Activated CD8-positive, alpha-beta T cell treated with anti-CD3 and anti-CD28 coated beads, Interleukin-2, amount 10 ng/mL, durations not matched to agents 7 days and 5 days (primary cell): Measurements from ENCODE around the gene KIF26B. TPM values are rescaled to one million over a fixed set of nuclear protein-coding genes. Genes with fewer than 3 reads are reported as not detected.

Experiments
- ATAC-seq: fragments of 150-1000 bp; cut with Tn5 transposase; one replicate; pipeline ENCODE4 v1.10.0; 2021; ENCODE audit warnings: moderate library complexity
- CTCF ChIA-PET: fragments of 350-600 bp; sonication (Branson Sonifier 250); formaldehyde crosslinking; loops from one replicate; lab custom pipeline; 2021; ENCODE audit warnings: antibody characterized with exemption; lab: Charles Lee
- POLR2A ChIA-PET: fragments of 350-600 bp; sonication (Branson Sonifier 250); formaldehyde crosslinking; loops from one replicate; lab custom pipeline; 2021; ENCODE audit warnings: antibody characterized with exemption; lab: Charles Lee
- DNase-seq: peaks from one replicate; pipeline ENCODE4 v3.0.0-alpha.2; 2020
- H3K27ac Mint-ChIP-seq: one replicate; pipeline ENCODE4 v1.8.0; 2021; ENCODE audit warnings: mild to moderate bottlenecking, mixed read lengths
- H3K27me3 Mint-ChIP-seq: one replicate; pipeline ENCODE4 v1.8.0; 2021; ENCODE audit warnings: low read depth, mixed read lengths
- H3K36me3 Mint-ChIP-seq: one replicate; pipeline ENCODE4 v1.8.0; 2021; ENCODE audit warnings: low read depth, mixed read lengths
- H3K4me1 Mint-ChIP-seq: one replicate; pipeline ENCODE4 v1.8.0; 2021; ENCODE audit warnings: low read depth, mixed read lengths
- H3K4me3 Mint-ChIP-seq: one replicate; pipeline ENCODE4 v1.8.0; 2021; ENCODE audit warnings: mild to moderate bottlenecking, mixed read lengths
- H3K9me3 Mint-ChIP-seq: one replicate; pipeline ENCODE4 v1.8.0; 2022; ENCODE audit warnings: mixed read lengths; ENCODE audit not compliant: insufficient read depth
- total RNA-seq, 2 experiments: library from RNA; stranded (reverse); gene quantifications; one replicate each; pipeline ENCODE4 v1.2.3, GENCODE V29; 2021

Gene KIF26B
- total RNA-seq, 2 experiments from 2014 or later: 0.03 to 0.08 TPM

DNA sequence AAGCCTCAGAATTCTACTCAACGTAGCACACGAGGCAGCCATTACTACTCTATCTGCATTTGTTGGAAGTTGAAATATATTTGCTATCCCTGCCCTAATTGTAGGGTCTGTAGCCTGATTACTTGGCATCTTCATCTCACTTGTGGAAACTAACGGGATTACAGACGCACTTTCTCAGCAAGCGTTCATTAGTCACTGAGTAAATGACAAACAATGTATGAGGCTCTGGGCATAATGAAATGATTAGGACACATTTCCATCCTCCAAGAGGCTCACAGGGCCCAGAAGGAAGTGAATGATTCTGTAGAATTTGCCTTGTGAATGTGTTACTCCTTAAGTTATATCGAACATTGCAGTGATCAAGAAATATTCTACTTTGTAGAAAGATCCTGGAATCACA is 78.1 kb downstream of the KIF26B start:
- peaks cover 3% of the 10 kb centered on the region for H3K27me3 Mint-ChIP-seq
- no peaks in the 10 kb centered on the region for H3K9me3 Mint-ChIP-seq
- POLR2A ChIA-PET: no interaction called here
- CTCF ChIA-PET: no interaction called here
- DNase-seq: no peak
- no peak overlapping the region for H3K27ac Mint-ChIP-seq
- no peaks in the 10 kb centered on the region for H3K4me1 Mint-ChIP-seq
- H3K4me3 Mint-ChIP-seq: no peak overlapping the region
- no peak for ATAC-seq
- H3K36me3 Mint-ChIP-seq: no peaks in the 10 kb centered on the region

- DNase-seq: no peak
- Mint-ChIP-seq H3K9me3 (no peaks in the 10 kb centered on the region), H3K36me3 (no peaks in the 10 kb centered on the region), H3K27me3 (peaks cover 3% of the 10 kb centered on the region), H3K4me1 (no peaks in the 10 kb centered on the region), H3K4me3 (no peak overlapping the region), H3K27ac (no peak overlapping the region)
- ChIA-PET CTCF (no interaction called here), POLR2A (no interaction called here)
- ATAC-seq: no peak
Measured at GRCh38 chr1:245234217-245235081, 79.7 kb downstream of the KIF26B start.

DNA sequence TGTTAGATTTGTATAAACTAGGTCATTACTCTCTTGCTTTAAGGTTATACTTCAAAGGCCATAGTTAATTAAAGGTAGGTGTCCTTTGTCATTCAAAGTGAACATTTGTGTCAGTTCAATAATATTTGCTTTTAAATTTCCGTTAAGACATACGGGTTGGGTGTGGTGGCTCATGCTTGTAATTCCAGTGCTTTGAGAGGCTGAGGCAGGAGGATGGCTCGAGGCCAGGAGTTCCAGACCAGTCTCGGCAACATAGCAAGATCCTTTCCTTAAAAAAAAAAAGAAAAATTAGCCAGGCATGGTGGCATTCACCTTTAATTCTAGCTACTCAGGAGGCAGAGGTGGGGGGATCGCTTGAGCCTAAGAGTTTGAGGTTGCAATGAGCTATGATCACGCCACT is 80.4 kb downstream of the KIF26B start:
- ChIA-PET POLR2A (no interaction called here), CTCF (no interaction called here)
- ATAC-seq (no peak), DNase-seq (no peak)
- H3K9me3 Mint-ChIP-seq: no peaks in the 10 kb centered on the region
- H3K27me3 Mint-ChIP-seq: peaks cover 3% of the 10 kb centered on the region
- no peak overlapping the region for H3K4me3 Mint-ChIP-seq
- H3K36me3 Mint-ChIP-seq: no peaks in the 10 kb centered on the region
- H3K27ac Mint-ChIP-seq: no peak overlapping the region
- H3K4me1 Mint-ChIP-seq: no peaks in the 10 kb centered on the region

DNA sequence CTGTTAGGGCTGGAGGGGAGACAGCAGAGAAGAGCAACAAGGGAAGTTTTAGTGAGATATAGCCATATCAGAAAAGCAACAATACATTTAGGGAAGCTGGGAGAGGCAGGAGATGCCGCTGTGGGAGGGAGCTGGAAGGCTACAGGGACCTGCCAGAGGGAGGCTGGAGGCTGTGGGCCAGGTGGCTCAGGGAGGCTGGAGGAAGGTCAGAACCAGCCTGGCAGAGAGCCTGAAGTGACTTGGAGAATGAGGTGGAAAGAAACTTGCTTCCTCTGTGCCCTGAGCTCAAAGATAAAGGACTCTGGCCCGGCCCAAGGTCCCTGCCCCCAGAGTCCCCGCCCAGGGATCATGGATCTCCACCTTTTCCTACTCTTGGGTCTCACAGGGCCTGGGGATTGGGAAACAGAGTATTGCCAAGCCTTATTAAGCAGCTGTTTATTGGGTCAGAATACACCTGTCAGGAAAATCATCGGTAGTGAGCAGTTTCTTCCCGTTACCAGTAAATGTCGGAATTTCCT is 85.9 kb downstream of the KIF26B start:
- no peaks in the 10 kb centered on the region for H3K9me3 Mint-ChIP-seq
- ATAC-seq: no peak
- no peak overlapping the region for H3K27ac Mint-ChIP-seq
- H3K27me3 Mint-ChIP-seq: no peaks in the 10 kb centered on the region
- ChIA-PET POLR2A (no interaction called here), CTCF (no interaction called here)
- H3K4me1 Mint-ChIP-seq: no peaks in the 10 kb centered on the region
- no peak overlapping the region for H3K4me3 Mint-ChIP-seq
- no peak for DNase-seq
- H3K36me3 Mint-ChIP-seq: no peaks in the 10 kb centered on the region

- no peaks in the 10 kb centered on the region for H3K36me3 Mint-ChIP-seq
- no peaks in the 10 kb centered on the region for H3K27me3 Mint-ChIP-seq
- no peaks in the 10 kb centered on the region for H3K4me1 Mint-ChIP-seq
- ChIA-PET CTCF (no interaction called here), POLR2A (no interaction called here)
- no peaks in the 10 kb centered on the region for H3K9me3 Mint-ChIP-seq
- no peak overlapping the region for H3K4me3 Mint-ChIP-seq
- H3K27ac Mint-ChIP-seq: no peak overlapping the region
- DNase-seq: no peak
- no peak for ATAC-seq
Measured at GRCh38 chr1:245241526-245242130, 86.8 kb downstream of the KIF26B start.

- POLR2A ChIA-PET: no interaction called here
- CTCF ChIA-PET: no interaction called here
- no peaks in the 10 kb centered on the region for H3K36me3 Mint-ChIP-seq
- no peak overlapping the region for H3K27ac Mint-ChIP-seq
- H3K4me1 Mint-ChIP-seq: no peaks in the 10 kb centered on the region
- ATAC-seq (no peak), DNase-seq (no peak)
- H3K9me3 Mint-ChIP-seq: no peaks in the 10 kb centered on the region
- H3K4me3 Mint-ChIP-seq: no peak overlapping the region
- H3K27me3 Mint-ChIP-seq: no peaks in the 10 kb centered on the region
Measured at GRCh38 chr1:245242989-245243388, 88.2 kb downstream of the KIF26B start.

DNA sequence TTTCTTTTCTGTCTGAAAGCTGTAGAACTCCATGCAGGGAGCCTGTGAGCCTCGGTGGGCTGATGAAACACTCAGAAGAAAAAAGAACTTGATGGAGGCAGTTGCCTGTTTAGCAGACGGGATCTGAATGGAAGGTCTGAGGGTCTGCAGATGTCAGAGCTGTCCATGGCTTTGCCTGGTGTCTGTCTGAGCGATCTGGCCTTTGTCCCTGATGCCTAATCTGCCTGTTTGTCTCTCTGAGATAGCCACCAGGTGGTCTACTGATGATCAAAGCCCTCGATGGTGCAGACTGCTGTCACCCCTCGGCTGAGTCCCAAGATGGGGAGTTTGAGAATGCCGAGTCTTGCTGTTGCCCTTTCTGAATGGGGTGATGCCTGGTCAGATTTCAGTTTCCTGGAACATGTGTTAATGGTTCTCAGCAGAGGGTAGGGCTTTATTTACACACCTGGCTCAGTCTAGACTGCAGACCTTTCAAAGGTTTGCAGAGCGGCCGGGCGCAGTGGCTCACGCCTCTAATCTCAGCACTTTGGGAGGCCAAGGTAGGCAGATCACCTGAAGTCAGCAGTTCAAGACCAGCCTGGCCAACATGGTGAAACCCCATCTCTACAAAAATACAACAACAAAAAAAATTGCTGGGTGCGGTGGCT is 90.4 kb downstream of the KIF26B start:
- no peak overlapping the region for H3K4me3 Mint-ChIP-seq
- CTCF ChIA-PET: no interaction called here
- DNase-seq: no peak
- H3K4me1 Mint-ChIP-seq: no peaks in the 10 kb centered on the region
- H3K9me3 Mint-ChIP-seq: no peaks in the 10 kb centered on the region
- no peaks in the 10 kb centered on the region for H3K27me3 Mint-ChIP-seq
- ATAC-seq: no peak
- H3K36me3 Mint-ChIP-seq: no peaks in the 10 kb centered on the region
- POLR2A ChIA-PET: no interaction called here
- H3K27ac Mint-ChIP-seq: no peak overlapping the region

DNA sequence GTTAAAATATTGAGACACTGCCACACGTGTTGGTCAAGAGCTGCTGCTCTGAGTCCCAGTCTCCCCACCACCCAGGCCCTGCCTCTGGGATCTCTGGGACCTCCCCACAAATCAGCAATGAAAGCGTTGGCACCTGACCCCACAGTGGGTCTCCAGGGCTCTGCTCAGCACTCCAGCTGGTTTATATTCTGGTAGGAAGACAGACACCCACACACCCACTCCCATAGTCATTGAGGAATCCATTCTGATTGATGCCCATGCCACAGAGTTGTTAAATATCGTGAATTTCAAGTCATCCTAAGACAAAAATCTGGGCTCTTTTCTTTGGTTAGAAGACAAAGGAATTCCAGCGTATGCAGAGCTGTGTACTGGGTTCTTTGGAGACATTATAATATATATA is 91.6 kb downstream of the KIF26B start:
- DNase-seq (no peak), ATAC-seq (no peak)
- POLR2A ChIA-PET: no interaction called here
- Mint-ChIP-seq H3K9me3 (no peaks in the 10 kb centered on the region), H3K27ac (no peak overlapping the region), H3K36me3 (no peaks in the 10 kb centered on the region), H3K4me1 (no peaks in the 10 kb centered on the region), H3K27me3 (no peaks in the 10 kb centered on the region), H3K4me3 (no peak overlapping the region)
- CTCF ChIA-PET: no interaction called here

- no peak overlapping the region for H3K27ac Mint-ChIP-seq
- H3K36me3 Mint-ChIP-seq: no peaks in the 10 kb centered on the region
- no peaks in the 10 kb centered on the region for H3K9me3 Mint-ChIP-seq
- no peaks in the 10 kb centered on the region for H3K4me1 Mint-ChIP-seq
- no peak overlapping the region for H3K4me3 Mint-ChIP-seq
- ChIA-PET CTCF (no interaction called here), POLR2A (no interaction called here)
- ATAC-seq (no peak), DNase-seq (no peak)
- no peaks in the 10 kb centered on the region for H3K27me3 Mint-ChIP-seq
Measured at GRCh38 chr1:245247356-245247755, 92.6 kb downstream of the KIF26B start.

DNA sequence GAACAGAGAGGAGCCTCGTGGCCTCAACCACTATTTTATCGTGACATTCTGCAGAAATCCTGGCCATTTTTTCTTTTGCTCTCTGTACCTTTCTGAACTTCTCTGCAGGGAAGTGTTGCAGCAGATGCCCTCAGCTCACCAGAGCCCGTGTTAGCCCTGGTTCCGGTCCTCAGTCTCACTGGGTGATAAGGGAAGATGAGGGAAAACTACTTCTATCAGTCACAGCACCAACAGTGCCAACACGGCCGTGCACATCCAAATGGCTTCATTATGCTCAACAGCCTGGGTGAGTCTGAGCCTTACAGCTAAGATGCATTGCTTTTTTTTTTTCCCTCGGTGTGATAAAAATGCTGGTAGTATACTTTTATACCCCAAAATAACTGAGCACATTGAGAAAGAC is 93.0 kb downstream of the KIF26B start:
- CTCF ChIA-PET: no interaction called here
- ATAC-seq (no peak), DNase-seq (no peak)
- POLR2A ChIA-PET: no interaction called here
- H3K27me3 Mint-ChIP-seq: no peaks in the 10 kb centered on the region
- no peaks in the 10 kb centered on the region for H3K36me3 Mint-ChIP-seq
- H3K4me3 Mint-ChIP-seq: no peak overlapping the region
- no peaks in the 10 kb centered on the region for H3K4me1 Mint-ChIP-seq
- H3K9me3 Mint-ChIP-seq: no peaks in the 10 kb centered on the region
- no peak overlapping the region for H3K27ac Mint-ChIP-seq

- H3K9me3 Mint-ChIP-seq: no peaks in the 10 kb centered on the region
- no peaks in the 10 kb centered on the region for H3K4me1 Mint-ChIP-seq
- H3K27me3 Mint-ChIP-seq: no peaks in the 10 kb centered on the region
- ChIA-PET POLR2A (no interaction called here), CTCF (no interaction called here)
- H3K27ac Mint-ChIP-seq: no peak overlapping the region
- no peak overlapping the region for H3K4me3 Mint-ChIP-seq
- no peaks in the 10 kb centered on the region for H3K36me3 Mint-ChIP-seq
- no peak for DNase-seq
- no peak for ATAC-seq
Measured at GRCh38 chr1:245248231-245248731, 93.5 kb downstream of the KIF26B start.

- CTCF ChIA-PET: no interaction called here
- H3K27me3 Mint-ChIP-seq: no peaks in the 10 kb centered on the region
- no peak overlapping the region for H3K4me3 Mint-ChIP-seq
- no peaks in the 10 kb centered on the region for H3K9me3 Mint-ChIP-seq
- POLR2A ChIA-PET: no interaction called here
- H3K36me3 Mint-ChIP-seq: no peaks in the 10 kb centered on the region
- ATAC-seq (no peak), DNase-seq (no peak)
- H3K4me1 Mint-ChIP-seq: no peaks in the 10 kb centered on the region
- H3K27ac Mint-ChIP-seq: no peak overlapping the region
Measured at GRCh38 chr1:245255783-245256182, 101.0 kb downstream of the KIF26B start.
